ENCODE data around the gene MCF2. TPM values are rescaled to one million over a fixed set of nuclear protein-coding genes. Genes with fewer than 3 reads are reported as not detected.

Gene MCF2, protein sequence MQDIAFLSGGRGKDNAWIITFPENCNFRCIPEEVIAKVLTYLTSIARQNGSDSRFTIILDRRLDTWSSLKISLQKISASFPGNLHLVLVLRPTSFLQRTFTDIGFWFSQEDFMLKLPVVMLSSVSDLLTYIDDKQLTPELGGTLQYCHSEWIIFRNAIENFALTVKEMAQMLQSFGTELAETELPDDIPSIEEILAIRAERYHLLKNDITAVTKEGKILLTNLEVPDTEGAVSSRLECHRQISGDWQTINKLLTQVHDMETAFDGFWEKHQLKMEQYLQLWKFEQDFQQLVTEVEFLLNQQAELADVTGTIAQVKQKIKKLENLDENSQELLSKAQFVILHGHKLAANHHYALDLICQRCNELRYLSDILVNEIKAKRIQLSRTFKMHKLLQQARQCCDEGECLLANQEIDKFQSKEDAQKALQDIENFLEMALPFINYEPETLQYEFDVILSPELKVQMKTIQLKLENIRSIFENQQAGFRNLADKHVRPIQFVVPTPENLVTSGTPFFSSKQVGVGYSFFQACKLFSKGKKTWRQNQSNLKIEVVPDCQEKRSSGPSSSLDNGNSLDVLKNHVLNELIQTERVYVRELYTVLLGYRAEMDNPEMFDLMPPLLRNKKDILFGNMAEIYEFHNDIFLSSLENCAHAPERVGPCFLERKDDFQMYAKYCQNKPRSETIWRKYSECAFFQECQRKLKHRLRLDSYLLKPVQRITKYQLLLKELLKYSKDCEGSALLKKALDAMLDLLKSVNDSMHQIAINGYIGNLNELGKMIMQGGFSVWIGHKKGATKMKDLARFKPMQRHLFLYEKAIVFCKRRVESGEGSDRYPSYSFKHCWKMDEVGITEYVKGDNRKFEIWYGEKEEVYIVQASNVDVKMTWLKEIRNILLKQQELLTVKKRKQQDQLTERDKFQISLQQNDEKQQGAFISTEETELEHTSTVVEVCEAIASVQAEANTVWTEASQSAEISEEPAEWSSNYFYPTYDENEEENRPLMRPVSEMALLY
- total RNA-seq (2021; ENCODE audit: unreplicated experiment) (0.15 TPM), Bru-seq, nascent RNA (percentile 14 among the genes with signal in this experiment), BruChase-seq, experiment 1, labeled RNA remaining after a 6-hour chase (percentile 27 among the genes with signal in this experiment), BruChase-seq, experiment 2, labeled RNA remaining after a 2-hour chase (percentile 27 among the genes with signal in this experiment)
- polyA plus RNA-seq (2012), result 0.02 and 0.04 TPM in 2 replicates
- long read RNA-seq, result 0 reads

DNA sequence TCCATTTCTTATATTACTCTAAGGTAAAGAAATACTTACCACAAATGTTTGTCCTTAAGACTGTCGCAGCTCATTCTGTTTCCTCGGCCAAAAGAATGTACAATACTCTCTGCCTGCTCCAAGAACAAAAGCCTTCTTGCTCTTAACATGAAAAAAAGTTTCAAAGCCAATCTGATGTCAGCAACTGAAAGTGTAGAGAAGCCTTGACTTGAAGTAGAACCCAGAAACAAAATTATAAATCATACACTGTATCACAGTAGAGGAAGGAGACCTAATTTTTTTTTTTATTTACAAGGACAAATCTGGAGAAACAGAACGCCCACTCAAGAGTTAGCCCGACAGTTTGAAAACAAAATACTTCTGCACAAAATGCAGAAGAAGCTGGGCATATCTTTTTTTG is at the start of gene MCF2:
MCF2 (minus strand) TSS at position 101 of the 400 bp plus-strand sequence. CDS start 56,423 bp downstream, outside the sequence.
- RAD21 ChIA-PET (ENCODE audit: low non-redundant PET in 1 of 2, low total read pairs in 2 of 2, uncharacterized antibody in 2 of 2, unreplicated experiment in 2 of 2), result no interaction called here
- DNase-seq (ENCODE audit: low read depth, low spot score) (no peak), ATAC-seq (no peak)
- Histone ChIP-seq H3K9me3 (ENCODE audit: control insufficient read depth in 1 of 2, insufficient read depth in 1 of 2, low read depth in 1 of 2, low read length in 2 of 2) (no peaks in the 10 kb centered on the region), H4K20me1 (ENCODE audit: insufficient read depth) (no peaks in the 10 kb centered on the region), H3K9ac (ENCODE audit: low read length) (no peak within 1 kb of the TSS), H3K4me1 (ENCODE audit: control insufficient read depth in 1 of 2, insufficient read depth in 2 of 2, low read length in 2 of 2) (no peaks in the 10 kb centered on the region), H3K4me3 (replicated peaks in 1 of 2; ENCODE audit: low read depth in 1 of 2, low read length in 2 of 2) (no peak within 1 kb of the TSS), H3K27me3 (ENCODE audit: insufficient read depth, low read length) (no peaks in the 10 kb centered on the region), H2AFZ (ENCODE audit: low read depth, low read length, poor library complexity, severe bottlenecking) (no peak within 1 kb of the TSS), H3K9me2 (ENCODE audit: insufficient read depth) (no peaks in the 10 kb centered on the region), H3K36me3 (ENCODE audit: control insufficient read depth in 1 of 2, insufficient read depth in 2 of 2, low read length in 2 of 2) (no peaks in the 10 kb centered on the region), H3K4me2 (ENCODE audit: low read length) (no peak within 1 kb of the TSS), H3K27ac (ENCODE audit: low read depth, low read length) (no peak within 1 kb of the TSS), H3K79me2 (ENCODE audit: insufficient read depth, low read length) (no peaks in the 10 kb centered on the region)
- intact Hi-C loops (cut with micrococcal nuclease), result no loop called here
- no TSS peak for BruUV-seq (replicated peaks)
- TF ChIP-seq ELF1 (IDR thresholded peaks at IDR 0.05; ENCODE audit: borderline replicate concordance, low read depth) (no peak), ZFX (IDR thresholded peaks at IDR 0.05) (no peak), SIN3A (IDR thresholded peaks at IDR 0.05; ENCODE audit: low read depth) (no peak), TCF7L2 (IDR thresholded peaks at IDR 0.05; ENCODE audit: borderline replicate concordance, extremely low read depth, insufficient read depth, insufficient read length) (no peak), YY1 (IDR thresholded peaks at IDR 0.05; ENCODE audit: extremely low read depth, insufficient replicate concordance, low read depth, low read length) (no peak), ZNF274 (IDR thresholded peaks at IDR 0.05; ENCODE audit: low read depth, low read length) (no peak)
- TF ChIP-seq, protein P1, sequence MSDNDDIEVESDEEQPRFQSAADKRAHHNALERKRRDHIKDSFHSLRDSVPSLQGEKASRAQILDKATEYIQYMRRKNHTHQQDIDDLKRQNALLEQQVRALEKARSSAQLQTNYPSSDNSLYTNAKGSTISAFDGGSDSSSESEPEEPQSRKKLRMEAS (IDR thresholded peaks at IDR 0.05), result no peak
- POLR2A ChIA-PET, result no interaction called here
- CTCF ChIA-PET, result no interaction called here

Data from HCT116 (cell line).